Fibroblast of skin of scalp (primary cell): Measurements from ENCODE around the gene FXYD7.

ENCODE experiments used
- DNase-seq: peaks from one replicate; pipeline ENCODE4 v3.0.0-alpha.2; 2013

FXYD7 gene

DNA sequence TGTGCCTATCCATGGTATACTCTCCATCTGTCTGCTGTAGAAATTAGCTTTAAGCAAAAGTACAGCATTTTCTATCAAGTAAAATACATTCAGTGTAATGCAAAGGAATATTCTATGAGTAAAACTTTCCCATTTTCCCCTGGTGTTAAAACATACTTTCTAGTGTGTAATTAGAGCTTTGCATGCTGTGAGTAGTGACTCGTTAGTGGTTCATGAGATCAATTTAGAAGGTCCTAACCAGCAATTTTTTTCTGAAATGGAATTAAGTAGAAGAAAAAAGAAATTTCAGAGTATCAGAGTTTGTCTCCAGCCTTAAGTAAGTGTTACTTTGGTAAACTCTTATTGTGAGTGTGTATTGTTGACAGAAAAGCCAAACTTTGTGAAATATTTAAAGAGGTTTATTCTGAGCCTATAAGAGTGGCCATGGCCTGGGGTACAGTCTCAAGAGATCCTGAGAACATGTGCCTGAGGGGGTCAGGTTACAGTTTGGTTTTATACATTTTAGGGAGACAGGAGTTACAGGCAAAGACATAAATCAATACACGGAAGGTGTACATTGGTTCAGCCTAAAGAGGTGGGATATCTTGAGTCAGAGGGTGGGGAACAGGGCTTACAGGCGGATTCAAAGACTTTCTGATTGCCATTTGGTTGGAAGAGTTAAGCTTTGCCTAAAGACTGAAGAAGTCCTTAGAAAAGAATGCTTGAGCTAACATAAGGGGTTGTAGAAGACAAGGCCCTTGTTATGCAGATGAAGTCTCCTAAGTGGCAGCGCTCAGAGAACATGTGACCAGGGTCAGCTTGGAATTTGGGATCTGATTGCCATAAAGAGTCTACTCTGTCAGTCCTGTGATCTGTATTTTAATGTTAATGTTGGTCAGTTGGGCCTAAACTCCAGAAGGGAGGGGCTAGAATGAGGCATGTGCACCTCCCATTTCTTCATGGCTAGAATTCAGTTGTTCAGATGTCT lies 60.0 kb downstream of the FXYD7 start:
- DNase-seq: no peak
